ENCODE data around the gene KMT5B.

DNA sequence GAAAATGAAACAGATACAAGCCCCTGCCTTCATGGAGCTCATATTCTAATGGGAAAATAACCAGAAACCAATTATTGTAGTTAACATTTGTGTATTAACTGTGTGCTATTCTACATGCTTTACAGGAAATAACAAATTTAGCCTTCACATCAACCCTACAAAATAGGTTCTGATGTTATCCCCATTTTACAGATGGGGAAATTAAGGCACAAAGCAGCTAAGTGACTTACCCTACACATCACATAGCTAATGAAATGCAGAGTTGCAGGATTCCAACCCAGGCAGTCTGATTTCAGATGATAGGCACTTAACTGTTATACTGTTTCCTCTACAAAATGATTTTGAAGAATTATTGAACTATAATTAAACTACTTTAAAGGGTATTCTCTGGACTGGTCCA lies 43.7 kb downstream of the KMT5B start:
- TF ChIP-seq, protein P1, sequence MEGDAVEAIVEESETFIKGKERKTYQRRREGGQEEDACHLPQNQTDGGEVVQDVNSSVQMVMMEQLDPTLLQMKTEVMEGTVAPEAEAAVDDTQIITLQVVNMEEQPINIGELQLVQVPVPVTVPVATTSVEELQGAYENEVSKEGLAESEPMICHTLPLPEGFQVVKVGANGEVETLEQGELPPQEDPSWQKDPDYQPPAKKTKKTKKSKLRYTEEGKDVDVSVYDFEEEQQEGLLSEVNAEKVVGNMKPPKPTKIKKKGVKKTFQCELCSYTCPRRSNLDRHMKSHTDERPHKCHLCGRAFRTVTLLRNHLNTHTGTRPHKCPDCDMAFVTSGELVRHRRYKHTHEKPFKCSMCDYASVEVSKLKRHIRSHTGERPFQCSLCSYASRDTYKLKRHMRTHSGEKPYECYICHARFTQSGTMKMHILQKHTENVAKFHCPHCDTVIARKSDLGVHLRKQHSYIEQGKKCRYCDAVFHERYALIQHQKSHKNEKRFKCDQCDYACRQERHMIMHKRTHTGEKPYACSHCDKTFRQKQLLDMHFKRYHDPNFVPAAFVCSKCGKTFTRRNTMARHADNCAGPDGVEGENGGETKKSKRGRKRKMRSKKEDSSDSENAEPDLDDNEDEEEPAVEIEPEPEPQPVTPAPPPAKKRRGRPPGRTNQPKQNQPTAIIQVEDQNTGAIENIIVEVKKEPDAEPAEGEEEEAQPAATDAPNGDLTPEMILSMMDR (conservative IDR thresholded peaks at IDR 0.05) = no peak
- no peak for TF ChIP-seq EZH2 (IDR thresholded peaks at IDR 0.05; ENCODE audit: low read depth)

Data from PC-9 (cell line).